HG02884 (cell line): ENCODE measurements around the gene NDUFB2.
A peak's percentile ranks its signal among the peaks of the same experiment; 100 is the strongest.
"Not testable (repeated sequence)": the region's sequence is repeated elsewhere in the genome, so short reads cannot be mapped to it uniquely, and the experiment has no call there.

Experiments used
- ATAC-seq: cut with Tn5 transposase; IDR thresholded peaks from one replicate; pipeline ENCODE4 v1.9.1; 2021; ENCODE audit warnings: mild to moderate bottlenecking, moderate library complexity; ENCODE audit not compliant: unreplicated experiment

Gene NDUFB2

GRCh38 chr7:140696680-140697446 lies at the start of gene NDUFB2:
Gene NDUFB2 (plus strand): TSS chr7:140696708. CDS start chr7:140696745, 37 bp downstream.
- ATAC-seq = peak; percentile 89

GRCh38 chr7:140646931-140647647 lies 49.4 kb upstream of the NDUFB2 start:
- peak; percentile 57 for ATAC-seq

- no peak for ATAC-seq
These were observed 46.8 kb upstream of the NDUFB2 start for GRCh38 chr7:140649556-140650205.

- ATAC-seq = no peak
These were observed 46.1 kb upstream of the NDUFB2 start for GRCh38 chr7:140650367-140650766.

GRCh38 chr7:140653319-140654108 lies 43.0 kb upstream of the NDUFB2 start:
- no peak for ATAC-seq

- ATAC-seq = no peak
These were observed 42.5 kb upstream of the NDUFB2 start for GRCh38 chr7:140654109-140654387.

- ATAC-seq = no peak
These were observed 41.8 kb upstream of the NDUFB2 start for GRCh38 chr7:140654661-140655060.

GRCh38 chr7:140655511-140656408 lies 40.7 kb upstream of the NDUFB2 start:
- no peak for ATAC-seq

- peak; percentile 96 for ATAC-seq
These were observed 39.7 kb upstream of the NDUFB2 start for GRCh38 chr7:140656548-140657515.

GRCh38 chr7:140657891-140658290 lies 38.6 kb upstream of the NDUFB2 start:
- ATAC-seq = no peak

- ATAC-seq = no peak
These were observed 36.7 kb upstream of the NDUFB2 start for GRCh38 chr7:140659856-140660255.

GRCh38 chr7:140661124-140661523 lies 35.4 kb upstream of the NDUFB2 start:
- ATAC-seq = no peak

- ATAC-seq = not testable (repeated sequence)
These were observed 33.6 kb upstream of the NDUFB2 start for GRCh38 chr7:140662938-140663337.

- ATAC-seq = no peak
These were observed 29.0 kb upstream of the NDUFB2 start for GRCh38 chr7:140667476-140667875.

- no peak for ATAC-seq
These were observed 27.9 kb upstream of the NDUFB2 start for GRCh38 chr7:140668641-140669040.

- no peak for ATAC-seq
These were observed 27.2 kb upstream of the NDUFB2 start for GRCh38 chr7:140669352-140669751.

GRCh38 chr7:140669862-140670261 lies 26.6 kb upstream of the NDUFB2 start:
- ATAC-seq = not testable (repeated sequence)

GRCh38 chr7:140670343-140670935 lies 26.1 kb upstream of the NDUFB2 start:
- no peak for ATAC-seq

- no peak for ATAC-seq
These were observed 24.5 kb upstream of the NDUFB2 start for GRCh38 chr7:140671966-140672365.
